Coronary artery (tissue), 2 donors: ENCODE data around the gene MTA3.
"Not testable (repeated sequence)": the region's sequence is repeated elsewhere in the genome, so short reads cannot be mapped to it uniquely, and the experiment has no call there.

ENCODE experiments used
- DNase-seq: peaks from one replicate; pipeline ENCODE4 v3.0.0-alpha.2; 2017; ENCODE audit warnings: low spot score
- H3K27ac ChIP-seq, 2 donors: fragments of 200-600 bp; sonication (generic); one replicate each; pipeline ENCODE4 v1.5.1; 2016 to 2019
- H3K4me3 ChIP-seq: fragments of 200-600 bp; sonication (generic); 2 replicates; pipeline ENCODE4 v1.5.1; 2016; ENCODE audit warnings: mild to moderate bottlenecking, moderate library complexity
- TF ChIP-seq, protein P1 (sequence below): fragments of 200-600 bp; sonication (generic); IDR thresholded peaks from one replicate; pipeline ENCODE4 v1.5.1; 2019; ENCODE audit warnings: antibody characterized with exemption

MTA3 gene

DNA sequence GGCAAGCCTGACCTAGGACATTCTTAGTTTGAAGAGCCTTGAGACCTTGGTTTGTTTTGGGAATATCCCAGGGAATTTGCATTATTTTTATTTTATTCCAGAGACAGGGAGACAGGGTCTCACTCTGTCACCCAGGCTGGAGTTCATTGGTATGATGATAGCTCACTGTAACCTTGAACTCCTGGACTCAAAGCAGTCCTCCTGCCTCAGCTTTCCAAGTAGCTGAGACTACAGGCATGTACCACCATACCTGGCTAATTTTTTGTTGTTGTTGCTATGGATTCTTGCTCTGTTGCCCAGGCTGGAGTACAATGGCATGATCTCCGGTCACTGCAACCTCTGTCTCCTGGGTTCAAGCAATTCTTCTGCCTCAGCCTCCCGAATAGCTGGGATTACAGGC, 4.8 kb downstream of the MTA3 start:
- H3K27ac ChIP-seq, result no peak overlapping the region
- no peak for DNase-seq
- H3K4me3 ChIP-seq, result no peak overlapping the region
- TF ChIP-seq, protein P1, sequence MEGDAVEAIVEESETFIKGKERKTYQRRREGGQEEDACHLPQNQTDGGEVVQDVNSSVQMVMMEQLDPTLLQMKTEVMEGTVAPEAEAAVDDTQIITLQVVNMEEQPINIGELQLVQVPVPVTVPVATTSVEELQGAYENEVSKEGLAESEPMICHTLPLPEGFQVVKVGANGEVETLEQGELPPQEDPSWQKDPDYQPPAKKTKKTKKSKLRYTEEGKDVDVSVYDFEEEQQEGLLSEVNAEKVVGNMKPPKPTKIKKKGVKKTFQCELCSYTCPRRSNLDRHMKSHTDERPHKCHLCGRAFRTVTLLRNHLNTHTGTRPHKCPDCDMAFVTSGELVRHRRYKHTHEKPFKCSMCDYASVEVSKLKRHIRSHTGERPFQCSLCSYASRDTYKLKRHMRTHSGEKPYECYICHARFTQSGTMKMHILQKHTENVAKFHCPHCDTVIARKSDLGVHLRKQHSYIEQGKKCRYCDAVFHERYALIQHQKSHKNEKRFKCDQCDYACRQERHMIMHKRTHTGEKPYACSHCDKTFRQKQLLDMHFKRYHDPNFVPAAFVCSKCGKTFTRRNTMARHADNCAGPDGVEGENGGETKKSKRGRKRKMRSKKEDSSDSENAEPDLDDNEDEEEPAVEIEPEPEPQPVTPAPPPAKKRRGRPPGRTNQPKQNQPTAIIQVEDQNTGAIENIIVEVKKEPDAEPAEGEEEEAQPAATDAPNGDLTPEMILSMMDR, result no peak

DNA sequence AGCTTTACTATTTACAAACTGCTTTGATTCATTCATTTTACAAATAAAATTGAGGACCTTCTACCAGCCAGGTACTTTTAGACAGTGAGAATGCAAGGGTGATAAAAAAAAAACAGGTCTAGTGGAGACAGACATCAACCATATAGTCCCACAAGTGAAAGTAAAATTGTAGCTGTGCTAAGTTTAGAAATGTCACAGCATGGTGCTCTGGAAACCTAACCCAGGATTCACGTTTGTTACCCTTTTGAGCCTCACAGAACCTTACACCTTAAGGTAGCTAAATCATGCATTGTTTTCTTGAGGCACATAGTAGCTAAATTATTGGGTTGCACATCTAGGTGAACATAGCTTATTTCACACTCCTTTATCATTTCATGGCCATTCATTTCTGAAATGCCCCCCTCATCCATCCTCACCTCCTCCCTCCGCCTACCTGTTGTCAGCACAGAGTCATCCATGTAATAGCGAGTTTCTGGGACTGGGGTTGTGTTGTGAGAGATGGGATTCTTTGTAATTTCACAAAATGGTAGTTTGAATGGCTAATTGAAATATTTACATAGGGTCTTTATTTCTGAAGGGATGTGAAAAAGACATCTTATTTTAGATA, 7.1 kb downstream of the MTA3 start:
- TF ChIP-seq, protein P1, result no peak
- Histone ChIP-seq H3K4me3 (no peak overlapping the region), H3K27ac (no peak overlapping the region)
- no peak for DNase-seq

DNA sequence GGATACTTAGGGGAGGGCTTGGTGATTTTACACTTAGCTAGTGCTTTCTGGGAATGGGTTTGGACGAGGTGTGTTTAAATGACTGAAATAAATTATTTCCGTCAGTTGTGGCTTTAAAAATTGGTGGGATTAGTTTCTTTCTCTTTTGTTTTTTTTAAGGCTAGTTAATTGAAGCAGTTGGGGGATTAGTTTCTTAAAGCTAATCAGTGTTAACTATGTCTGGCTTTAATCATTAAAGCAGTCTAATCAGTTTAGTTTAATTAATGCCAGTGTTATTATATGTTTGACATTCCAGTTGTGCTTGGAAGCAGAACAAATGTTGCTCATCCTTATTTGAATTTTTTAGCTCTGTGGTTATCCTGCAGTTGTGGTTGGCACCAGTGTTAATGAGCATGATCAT, 10.2 kb downstream of the MTA3 start:
- TF ChIP-seq, protein P1, result no peak
- DNase-seq, result no peak

DNA sequence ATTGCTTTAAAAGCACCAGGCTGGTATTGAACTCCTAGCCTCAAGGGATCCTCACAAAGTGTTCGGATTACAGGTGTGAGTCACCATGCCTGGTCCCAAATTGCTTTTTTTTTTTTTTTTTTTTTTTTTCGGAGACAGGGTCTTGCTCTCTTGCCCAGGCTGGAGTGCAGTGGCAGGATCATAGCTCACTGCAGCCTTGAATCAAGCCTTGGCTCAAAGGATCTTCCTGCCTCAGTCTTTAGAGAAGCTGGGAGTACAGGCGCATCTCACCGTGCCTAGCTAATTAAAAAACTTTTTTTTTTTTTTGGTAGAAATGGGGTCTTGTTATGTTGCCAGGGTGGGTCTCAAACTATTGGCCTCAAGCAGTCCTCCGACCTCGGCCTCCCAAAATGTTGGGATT, 12.8 kb downstream of the MTA3 start:
- H3K4me3 ChIP-seq, result no peak overlapping the region
- no peak for DNase-seq
- H3K27ac ChIP-seq, result no peak overlapping the region
- TF ChIP-seq, protein P1, result no peak

More for the DNA sequence above, 10.2 kb downstream of the MTA3 start:
- no peak overlapping the region for H3K4me3 ChIP-seq
- no peak overlapping the region for H3K27ac ChIP-seq

DNA sequence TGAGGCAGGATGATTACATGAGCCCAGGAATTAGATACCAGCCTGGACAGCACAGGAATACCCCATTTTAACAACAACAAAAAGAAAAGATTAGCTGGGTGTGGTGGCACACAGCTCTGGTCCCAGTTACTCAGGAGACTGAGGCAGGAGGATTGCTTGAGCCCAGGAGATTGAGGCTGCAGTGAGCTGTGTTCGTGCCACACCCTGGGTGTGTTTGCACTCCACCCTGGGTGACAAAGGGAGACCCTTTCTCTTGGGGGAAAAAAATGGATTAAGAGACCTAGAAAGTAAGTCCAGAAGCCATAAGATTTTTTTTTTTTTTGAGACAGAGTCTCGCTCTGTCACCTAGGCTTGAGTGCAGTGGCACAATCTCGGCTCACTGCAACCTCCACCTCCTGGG, 16.2 kb downstream of the MTA3 start:
- H3K4me3 ChIP-seq, DNase-seq, H3K27ac ChIP-seq: not testable (repeated sequence)

DNA sequence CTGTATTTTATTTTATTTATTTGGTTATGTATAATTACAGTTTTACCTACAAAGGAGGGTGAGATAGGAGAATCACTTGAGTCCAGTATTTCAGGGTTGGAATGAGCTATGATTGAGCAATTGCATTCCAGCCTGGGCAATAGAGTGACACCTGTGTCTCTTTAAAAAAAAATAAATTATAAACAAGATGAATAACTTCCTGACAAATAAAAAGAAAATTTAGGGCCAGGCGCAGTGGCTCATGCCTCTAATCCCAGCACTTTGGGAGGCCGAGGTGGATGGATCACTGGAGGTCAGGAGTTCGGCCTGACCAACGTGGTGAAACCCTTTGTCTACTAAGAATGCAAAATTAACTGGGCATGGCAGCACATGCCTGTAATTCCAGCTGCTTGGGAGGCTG, 17.3 kb downstream of the MTA3 start:
- no peak overlapping the region for H3K4me3 ChIP-seq
- TF ChIP-seq, protein P1, result no peak
- DNase-seq, result no peak
- no peak overlapping the region for H3K27ac ChIP-seq

DNA sequence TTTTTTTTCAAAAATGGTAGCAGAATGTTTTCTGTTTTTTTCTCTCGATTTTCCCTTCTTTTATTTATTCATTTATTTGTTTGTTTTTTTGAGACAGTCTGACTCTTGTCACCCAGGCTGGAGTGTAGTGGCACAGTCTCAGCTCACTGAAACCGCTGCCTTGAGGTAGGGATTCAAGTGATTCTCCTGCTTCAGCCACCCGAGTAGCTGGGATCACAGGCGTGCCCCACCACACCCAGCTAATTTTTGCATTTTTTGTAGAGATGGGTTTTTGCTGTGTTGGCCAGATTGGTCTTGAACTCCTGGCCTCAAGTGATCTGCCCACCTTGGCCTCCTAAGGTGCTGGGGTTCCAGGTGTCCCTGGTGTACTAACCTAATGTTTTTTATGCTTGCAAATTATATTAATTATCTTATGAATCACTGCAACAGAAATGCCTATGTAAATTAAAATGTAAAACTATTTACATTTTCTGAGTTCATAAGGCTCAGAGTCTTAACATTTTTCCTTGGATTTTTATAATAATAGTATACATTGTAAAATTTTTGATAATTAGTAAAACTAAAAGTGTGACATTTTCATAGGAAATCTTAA, 19.2 kb downstream of the MTA3 start:
- TF ChIP-seq, protein P1, result no peak
- no peak overlapping the region for H3K4me3 ChIP-seq
- DNase-seq, result no peak
- H3K27ac ChIP-seq, result no peak overlapping the region
